Measurements from ENCODE around the gene TSPAN31.
"Not testable (repeated sequence)": the region's sequence is repeated elsewhere in the genome, so short reads cannot be mapped to it uniquely, and the experiment has no call there.

Gene TSPAN31

DNA sequence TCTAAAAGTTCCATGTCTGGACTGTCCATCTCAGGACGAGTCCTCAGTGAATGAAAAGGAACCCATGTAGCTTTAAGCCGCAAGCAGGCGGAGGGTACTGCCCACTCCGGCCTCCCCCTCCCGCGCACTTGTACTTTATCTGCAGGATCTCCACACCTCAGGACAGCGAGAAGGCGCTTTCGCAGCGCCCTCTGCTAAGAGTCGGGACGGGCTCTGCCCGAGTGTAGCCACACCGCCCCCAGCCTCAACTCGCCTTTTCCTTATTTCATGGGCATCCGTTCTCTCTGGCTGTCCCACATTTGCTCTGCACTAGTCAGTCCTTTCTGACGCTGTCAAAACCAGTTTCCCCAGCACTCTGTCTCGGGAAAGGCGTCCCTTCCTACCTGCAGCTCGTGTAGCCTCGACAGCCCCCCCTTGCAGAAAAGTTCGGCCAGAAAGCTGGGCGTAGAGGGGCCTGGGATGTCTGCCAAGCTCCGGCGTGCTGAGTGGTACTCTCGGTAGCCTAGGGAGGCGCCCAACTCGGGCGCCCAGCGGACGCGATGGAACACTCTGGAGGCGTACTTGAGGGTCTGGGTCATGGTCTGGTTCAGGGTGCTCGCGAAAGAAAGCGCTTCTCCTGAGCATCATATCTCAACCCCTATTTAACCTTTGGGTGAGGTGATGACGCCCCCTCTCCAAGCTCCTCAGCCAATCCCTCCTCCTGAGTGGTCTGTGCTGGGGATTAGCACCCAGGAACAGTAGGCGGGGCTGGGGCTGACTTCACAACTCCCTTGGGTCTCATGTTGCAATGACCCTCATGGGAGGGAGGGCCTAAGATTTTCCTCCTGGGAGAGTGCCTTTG, 21.8 kb downstream of the TSPAN31 start, which contains the start of gene CYP27B1:
CYP27B1 (minus strand) TSS at position 615 of the 841 bp plus-strand sequence; CDS start at position 578, 37 bp downstream.
- no peak for DNase-seq (ENCODE audit: low read depth in 2 of 2)

DNA sequence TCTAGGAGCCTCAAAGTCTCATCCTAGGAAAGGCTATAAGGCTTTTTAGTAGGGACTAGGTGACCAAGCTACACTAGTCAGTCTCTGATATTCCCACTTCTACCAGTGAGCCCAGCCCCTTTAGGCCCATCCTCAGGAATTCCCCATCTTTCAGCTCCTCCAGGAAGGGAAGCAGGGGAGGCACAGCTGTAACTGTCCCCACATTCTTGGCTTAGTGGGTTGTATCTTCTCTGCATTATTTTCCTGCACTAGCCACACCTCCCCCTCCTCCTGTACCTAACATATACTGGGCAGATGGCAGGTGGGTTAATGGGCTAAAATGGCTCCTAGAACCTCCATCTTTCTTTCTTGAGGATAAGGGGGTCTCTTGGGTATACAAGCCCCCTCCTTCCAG, 22.5 kb downstream of the TSPAN31 start:
- DNase-seq (ENCODE audit: low read depth in 2 of 2) = no peak

DNA sequence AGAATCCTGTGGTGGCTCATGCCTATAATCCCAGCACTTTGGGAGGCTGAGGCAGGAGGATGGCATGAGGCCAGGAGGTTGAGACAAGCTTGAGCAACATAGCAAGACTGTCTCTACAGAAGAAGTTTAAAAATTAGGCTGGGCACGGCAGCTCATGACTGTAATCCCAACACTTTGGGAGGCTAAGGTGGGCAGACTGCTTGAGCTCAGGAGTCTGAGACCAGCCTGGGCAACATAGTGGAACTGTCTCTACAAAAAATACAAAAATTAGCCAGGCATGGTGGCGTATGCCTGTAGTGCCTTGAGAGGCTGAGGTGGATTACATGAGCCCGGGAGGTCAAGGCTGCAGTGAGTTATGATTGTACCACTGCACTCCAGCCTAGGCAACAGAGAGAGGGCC, 23.0 kb downstream of the TSPAN31 start:
- no peak for DNase-seq (ENCODE audit: low read depth in 2 of 2)

DNA sequence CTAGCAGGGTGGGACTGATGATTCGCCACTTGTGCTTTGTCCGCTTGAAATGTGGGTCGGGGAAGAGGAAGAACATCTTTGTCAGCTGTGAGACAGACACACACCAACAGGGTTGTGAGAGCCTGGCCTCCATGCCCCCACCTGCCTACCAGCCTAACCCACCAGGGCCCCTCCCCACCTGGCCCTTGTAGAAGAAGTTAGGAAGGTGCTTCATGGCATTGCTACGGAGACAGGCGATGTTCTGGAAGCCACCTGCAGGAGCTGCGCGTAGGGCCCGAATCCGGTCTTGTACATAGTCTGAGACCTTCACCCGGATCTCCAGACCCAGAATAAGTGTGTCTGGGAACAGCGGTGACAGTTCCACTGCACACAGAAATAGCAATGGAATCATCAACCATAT, 24.8 kb downstream of the TSPAN31 start:
- DNase-seq (ENCODE audit: low read depth in 2 of 2) = no peak

DNA sequence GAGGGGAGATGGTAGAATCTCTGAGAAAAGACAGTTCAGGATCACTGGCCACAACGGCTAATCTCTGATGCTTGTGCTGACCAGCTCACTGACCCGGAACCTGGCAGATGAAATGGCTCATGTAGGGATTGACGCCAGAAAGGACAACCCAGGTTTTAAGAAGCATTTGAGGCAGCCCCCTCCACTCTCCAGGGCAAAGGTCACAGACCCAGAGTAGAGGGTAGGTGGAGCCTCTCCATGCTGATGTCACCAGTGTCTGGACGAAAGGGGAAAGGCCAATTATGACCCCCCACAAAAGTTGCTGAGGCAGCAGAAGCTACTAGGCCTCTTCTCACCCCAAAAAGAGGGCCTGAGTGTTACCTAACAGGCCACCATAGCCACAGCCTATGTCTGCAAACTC, 25.9 kb downstream of the TSPAN31 start:
- DNase-seq (ENCODE audit: low read depth in 2 of 2) = no peak

DNA sequence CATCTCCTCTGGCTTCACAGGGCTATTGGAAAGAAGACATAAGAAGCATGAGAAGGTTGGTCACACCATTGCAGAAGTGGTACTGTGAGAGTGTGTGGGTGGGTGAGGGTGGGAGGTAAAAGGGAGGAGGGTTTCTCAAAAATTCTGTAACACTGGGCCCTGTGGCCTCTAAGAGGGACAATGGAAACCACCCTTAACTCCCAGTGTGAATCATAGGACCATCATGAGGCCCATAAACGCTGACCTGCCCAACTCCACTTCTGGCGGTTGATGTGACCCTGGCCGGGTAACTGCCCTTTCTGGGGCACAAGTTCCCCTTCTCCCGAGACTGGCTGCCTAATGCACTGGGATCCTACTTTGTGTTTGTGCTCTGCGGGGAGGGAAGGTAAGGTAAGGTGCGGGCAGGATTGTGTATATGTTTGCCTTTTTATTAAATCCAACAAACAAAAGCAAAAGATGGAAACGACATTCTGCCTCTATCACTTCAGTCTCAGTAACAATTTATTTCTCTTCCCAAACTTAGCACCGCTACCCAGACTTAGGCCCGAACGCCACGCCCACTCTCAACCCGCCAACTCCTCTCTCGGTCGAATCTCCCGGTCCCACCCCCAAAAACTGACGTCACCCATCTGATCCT, 26.5 kb downstream of the TSPAN31 start:
- DNase-seq (ENCODE audit: low read depth in 2 of 2) = peak; percentile 34 to 87

DNA sequence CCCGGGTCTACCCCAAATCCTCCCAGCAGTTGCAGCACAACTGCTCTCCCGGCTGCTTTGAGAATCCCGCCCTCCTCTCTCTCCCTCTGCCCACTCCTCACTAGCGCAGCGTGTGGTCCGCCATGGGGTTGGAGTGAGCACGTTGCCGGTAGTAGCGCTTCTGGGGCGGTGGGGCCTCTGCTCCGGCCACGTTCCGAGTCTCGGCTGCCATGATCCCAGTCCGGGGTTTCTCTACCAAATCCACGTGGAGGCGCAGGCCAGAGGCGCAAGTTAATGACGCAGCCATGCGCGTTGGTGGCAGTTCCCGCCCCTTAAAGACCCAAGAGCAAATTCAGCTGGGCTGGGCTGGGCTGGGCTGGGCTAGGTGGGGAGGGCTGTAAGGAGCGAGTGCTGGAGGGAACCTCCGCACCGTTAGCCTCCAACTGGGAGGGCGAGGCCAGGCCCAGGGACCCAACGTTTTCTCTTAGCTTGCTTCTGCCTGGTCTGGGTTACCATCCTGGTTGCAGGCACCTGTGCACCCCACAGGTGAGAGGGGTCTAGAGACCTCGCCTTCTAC, 27.1 kb downstream of the TSPAN31 start, which contains the start of gene METTL1:
METTL1 (minus strand) TSS at position 233 of the 556 bp plus-strand sequence; CDS start at position 211, 22 bp downstream.
- DNase-seq (ENCODE audit: low read depth in 2 of 2) = peak; percentile 60 to 84

DNA sequence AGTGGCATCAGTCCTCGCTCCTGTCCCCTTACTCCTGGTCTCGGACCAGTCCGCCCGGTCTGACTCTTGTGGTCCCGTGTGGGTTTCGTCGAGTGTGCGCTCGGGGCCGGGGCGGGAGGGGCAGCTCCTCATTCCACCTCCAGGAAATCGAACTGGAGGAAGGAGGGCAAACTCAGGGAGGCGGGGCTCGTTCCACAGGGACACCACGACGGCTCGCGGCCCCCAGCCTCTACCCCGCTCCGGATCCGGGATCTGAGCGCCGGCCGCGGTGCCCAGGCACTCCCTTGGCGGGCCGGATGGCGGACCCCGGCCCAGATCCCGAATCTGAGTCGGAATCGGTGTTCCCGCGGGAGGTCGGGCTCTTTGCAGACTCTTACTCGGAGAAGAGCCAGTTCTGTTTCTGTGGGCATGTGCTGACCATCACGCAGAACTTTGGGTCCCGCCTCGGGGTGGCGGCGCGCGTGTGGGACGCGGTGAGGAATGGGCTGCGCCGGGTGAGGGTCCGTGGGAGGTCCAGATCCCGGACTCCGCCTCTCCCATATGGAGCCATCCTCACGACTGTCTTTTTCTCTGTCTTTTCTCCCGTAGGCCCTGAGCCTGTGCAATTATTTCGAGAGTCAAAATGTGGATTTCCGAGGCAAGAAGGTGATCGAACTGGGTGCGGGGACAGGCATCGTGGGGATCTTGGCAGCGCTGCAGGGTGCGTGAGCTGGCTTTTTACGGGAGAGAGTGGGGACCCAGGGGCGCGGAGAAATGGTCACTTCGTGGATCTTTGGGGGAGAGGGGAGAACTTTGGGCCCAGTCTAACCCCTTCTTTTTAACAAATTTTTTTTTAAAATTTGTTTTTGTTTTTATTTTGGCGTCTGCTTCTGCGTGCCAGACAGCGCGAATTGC, 27.8 kb downstream of the TSPAN31 start, which contains the start of gene EEF1AKMT3:
EEF1AKMT3 (plus strand) TSS at position 186 of the 894 bp plus-strand sequence; CDS start at position 297, 111 bp downstream.
- no peak for DNase-seq (ENCODE audit: low read depth in 2 of 2)

DNA sequence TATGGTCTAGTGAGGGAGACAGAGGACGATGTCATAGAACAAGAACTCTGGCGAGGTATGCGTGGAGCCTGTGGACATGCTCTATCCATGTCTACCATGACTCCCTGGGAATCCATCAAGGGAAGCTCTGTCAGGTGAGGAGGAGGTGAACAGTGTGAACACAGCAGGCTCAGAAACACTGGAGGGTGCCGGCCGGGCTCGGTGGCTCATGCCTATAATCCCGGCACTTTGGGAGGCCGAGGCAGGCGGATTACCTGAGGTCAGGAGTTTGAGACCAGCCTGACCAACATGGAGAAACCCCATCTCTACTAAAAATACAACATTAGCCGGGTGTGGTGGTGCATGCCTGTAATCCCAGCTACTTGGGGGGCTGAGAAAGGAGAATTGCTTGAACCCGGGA, 29.8 kb downstream of the TSPAN31 start:
- DNase-seq (ENCODE audit: low read depth in 2 of 2) = not testable (repeated sequence)

DNA sequence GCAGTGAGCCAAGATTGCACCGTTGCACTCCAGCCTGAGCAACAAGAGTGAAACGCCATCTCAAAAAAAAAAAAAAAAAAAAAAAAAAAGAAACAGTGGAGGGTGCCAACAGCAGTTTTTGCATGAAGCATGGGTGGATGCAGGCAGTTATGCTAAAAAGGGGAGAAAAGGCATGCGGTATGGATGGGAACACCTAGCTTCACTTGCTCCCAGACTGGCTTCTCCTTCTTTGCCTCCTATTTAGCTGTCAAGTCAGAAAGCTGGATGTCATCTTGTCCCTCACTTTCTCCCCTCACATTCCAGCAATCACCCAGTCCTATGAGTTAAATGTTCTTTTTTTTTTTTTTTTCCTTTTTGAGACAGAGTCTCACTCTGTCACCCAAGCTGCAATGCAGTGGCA, 30.2 kb downstream of the TSPAN31 start:
- DNase-seq (ENCODE audit: low read depth in 2 of 2) = no peak

DNA sequence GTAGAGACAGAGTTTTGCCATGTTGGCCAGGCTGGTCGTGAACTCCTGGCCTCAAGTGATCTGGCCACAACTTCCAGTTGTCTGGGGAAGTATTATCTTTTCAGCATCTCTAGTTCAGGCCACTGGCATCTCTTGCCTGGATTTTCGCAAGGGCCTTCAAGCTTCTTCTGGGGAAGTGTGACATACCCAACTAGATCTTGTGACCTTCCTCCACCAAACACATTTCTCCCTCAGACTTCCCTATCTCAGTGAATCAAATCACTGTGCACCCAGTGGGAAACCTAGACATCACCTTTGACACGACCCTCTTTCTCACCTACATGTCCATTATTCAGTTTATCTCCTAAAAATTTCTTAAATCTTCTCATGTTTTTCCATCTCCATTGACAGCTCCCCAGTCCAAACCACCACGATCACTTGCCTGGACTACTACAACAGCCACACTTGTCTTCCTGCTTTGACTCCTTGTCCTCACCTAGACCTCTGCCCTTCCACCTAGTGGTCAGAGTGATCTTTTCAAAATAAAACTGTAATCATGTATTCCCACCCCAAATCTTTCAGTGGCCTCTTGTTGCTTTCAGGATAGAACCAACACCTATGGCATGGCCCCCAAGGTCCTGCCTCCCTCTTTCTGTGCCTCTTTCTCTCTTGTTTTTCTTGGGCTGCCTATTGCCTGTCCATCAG, 30.9 kb downstream of the TSPAN31 start:
- DNase-seq (ENCODE audit: low read depth in 2 of 2) = no peak

DNA sequence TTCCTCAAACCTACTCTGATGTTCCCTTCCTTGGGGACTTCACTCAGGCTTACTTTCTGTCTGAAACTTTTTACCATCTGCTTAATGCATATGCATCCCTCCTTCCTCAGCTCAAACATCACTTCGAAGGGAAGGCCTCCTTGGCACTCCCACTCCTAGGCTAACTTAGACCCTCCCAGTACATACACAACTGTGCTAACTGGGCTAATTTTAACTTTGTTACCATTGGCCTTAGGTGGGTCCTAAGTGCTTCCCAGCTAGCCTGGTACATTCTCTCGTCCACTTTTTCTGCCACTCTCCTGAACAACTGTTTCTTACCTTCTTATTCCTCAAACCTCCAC, 31.4 kb downstream of the TSPAN31 start:
- DNase-seq (ENCODE audit: low read depth in 2 of 2) = no peak

DNA sequence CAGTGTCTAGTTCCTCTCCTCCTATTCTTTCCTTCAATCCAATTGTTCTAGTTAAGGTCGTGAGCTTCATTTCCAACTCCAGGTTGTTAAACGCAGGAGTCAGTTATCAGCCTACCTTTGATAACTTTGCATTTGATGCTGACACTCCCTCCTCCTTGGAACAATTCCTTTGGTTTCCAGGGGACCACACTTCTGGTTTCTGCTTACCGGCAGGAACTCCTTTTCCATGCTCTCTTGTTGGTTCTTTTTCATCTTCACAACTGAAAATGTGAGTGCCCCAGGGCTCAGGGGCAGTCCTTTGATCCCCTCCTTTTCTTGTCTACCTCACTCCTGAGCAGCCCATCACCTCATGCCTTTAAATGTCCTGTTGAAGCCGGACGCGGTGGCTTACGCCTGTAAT, 32.5 kb downstream of the TSPAN31 start:
- no peak for DNase-seq (ENCODE audit: low read depth in 2 of 2)

DNA sequence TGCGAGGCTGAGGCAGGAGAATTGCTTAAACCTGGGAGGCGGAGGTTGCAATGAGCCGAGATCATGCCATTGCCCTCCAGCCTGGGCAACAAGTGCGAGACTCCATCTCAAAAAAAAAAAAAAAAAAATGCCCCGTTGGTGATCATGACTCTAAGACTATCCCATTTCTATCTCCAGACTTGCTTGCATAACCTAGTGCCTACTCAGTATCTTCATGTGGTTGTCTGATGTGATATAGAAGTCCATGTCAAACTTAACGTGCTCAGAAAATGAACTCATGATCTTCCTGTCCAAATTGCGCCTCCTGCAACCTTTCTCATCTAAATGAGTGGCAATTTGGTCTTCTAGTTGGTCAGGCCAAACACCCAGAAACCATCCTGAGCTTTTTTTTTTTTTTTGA, 33.1 kb downstream of the TSPAN31 start:
- DNase-seq (ENCODE audit: low read depth in 2 of 2) = no peak

DNA sequence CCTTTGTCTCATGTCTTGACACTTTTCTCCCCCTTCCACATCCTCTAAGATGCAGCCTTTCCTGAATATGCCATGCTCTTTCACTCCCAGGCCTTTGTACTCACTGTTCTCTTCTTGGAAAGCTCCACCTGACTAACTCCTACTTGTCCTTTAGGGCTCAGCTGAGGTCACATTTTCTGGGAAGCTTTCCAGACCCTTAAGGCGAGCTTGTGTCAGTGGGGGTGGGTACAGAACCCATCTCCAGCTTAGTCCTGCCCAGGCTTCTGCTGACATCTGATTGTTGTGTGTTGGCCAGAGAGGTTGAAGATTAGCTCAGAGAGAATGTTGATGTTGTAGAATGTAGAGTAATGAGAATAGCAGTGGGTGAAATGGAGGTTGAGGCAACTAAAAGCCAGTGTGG, 34.9 kb downstream of the TSPAN31 start:
- no peak for DNase-seq (ENCODE audit: low read depth in 2 of 2)

DNA sequence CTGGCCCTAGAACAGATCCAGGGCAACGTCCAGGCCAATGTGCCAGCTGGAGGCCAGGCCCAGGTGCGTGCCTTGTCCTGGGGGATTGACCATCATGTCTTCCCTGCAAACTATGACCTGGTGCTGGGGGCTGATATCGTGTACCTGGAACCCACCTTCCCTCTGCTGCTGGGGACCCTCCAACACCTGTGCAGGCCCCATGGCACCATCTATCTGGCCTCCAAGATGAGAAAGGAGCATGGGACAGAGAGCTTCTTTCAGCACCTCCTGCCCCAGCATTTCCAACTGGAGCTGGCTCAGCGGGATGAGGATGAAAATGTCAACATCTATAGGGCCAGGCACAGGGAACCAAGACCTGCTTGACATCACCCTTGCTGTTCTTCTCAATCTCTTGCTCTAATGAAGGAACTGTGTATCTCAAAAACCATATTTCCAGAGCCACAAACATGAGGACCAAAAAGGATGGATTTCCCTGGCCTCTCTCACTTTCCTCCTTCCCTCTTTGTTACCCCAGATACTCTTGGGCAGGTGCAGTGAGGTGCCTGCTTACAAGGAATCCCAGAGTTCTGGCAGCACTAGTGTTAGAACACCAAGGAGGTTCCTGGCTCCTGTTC, 35.6 kb downstream of the TSPAN31 start:
- no peak for DNase-seq (ENCODE audit: low read depth in 2 of 2)

DNA sequence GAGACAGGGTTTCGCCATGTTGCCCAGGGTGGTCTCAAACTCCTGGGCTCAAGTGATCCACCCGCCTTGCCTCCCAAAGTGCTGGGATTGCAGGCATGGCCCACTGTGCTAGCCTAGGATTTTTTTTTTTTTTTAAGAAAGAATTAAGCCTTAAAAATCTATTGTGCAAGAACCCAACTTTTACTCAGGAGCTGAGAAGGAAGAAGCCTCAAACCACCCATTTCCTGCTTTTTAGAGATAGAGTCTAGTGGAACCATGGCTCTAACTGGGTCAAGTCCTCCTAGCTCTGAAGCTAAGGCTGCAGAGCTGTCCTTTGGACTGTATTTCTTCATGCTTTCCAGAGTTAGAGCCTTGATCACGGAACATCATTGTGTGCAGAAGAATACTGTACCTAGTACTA, 36.4 kb downstream of the TSPAN31 start:
- DNase-seq (ENCODE audit: low read depth in 2 of 2) = no peak

DNA sequence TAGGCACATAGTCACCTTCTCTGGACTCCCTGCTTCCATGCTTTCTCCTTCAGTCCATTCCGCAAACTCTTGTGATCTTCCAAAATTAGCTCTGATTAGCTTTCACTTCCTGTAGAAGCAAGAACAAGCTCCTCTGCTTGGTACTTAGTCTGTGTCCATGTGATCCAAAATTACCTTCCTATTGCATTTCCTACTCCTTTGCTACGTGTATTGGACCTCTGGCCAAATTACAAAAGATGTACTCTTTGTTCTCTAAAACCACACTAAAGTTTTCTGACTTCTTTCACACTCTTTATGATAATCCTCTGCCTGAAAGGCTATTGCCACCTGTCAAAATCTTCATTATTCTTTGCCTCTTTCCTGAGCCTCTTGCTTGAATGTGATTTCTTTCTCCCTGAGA, 37.0 kb downstream of the TSPAN31 start:
- no peak for DNase-seq (ENCODE audit: low read depth in 2 of 2)

DNA sequence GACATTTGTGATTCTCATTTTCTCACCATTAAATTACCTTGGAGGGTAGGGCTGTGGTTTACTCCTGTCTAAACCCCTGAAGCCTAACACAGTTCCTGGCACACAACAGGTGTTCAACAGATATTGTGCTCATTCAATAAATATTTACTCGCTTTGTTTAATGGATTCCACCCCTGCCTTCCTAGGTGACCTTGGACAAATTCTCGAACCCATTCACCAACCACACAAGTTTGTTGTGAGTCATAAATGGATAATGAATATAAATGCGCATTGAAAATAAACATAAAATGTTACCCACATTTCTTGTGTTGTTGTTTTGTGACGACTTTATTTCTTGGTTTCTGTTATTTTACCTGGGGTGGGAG, 37.4 kb downstream of the TSPAN31 start:
- no peak for DNase-seq (ENCODE audit: low read depth in 2 of 2)

DNA sequence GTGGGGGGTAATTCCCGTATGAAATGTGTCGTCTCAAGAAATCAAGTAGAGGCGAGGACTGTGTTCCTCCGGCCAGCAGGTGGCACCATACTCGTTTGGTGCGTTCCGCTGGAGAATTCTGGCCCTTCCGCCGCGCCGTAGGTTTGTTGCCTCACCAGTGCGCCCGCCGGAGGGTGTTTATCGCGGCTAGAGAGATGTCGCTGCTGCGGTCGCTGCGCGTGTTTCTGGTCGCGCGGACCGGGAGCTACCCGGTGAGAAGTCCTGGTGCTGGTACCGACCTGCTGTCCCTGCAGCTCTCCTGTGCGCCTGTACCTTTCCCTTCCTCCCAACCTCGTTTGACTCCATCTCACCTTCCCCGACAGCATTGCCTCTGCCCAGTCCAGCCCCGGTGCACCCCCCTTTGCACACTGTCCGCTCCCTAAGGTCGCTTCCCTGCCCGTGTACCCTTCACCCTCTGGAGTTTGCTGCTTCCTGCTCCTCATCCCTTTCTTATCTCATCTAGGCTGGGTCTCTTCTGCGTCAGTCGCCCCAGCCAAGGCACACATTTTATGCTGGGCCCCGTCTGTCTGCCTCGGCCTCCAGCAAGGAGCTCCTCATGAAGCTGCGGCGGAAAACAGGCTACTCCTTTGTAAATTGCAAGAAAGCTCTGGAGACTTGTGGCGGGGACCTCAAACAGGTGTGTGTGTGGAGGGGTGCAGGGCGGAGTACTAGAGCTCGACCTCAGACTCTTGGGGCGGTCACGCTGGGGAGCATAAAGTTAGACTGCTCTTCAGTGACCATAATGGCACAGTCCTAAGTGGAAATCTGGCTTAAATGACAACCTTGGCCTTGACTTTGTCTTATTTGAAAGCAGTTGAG, 38.0 kb downstream of the TSPAN31 start, which contains the start of gene TSFM:
TSFM (plus strand) TSS at position 180 of the 858 bp plus-strand sequence; CDS start at position 195, 15 bp downstream.
- DNase-seq (ENCODE audit: low read depth in 2 of 2) = peak; percentile 90 to 96

All from stimulated activated CD4-positive, alpha-beta T cell treated with anti-CD3 and anti-CD28 coated beads, Interleukin-1b, Interleukin-23, amount 100 ng/mL, for 1 hour (primary cell).